AG04450 (cell line): ENCODE measurements around the gene SELL. TPM values are rescaled to one million over a fixed set of nuclear protein-coding genes. Genes with fewer than 3 reads are reported as not detected.

Experiments
- CTCF ChIA-PET: fragments of 300-600, 350-600 bp; formaldehyde crosslinking; extraction: SDS; loops from one replicate; lab custom pipeline; 2022; ENCODE audit warnings: antibody characterized with exemption, inconsistent platforms; lab: Charles Lee
- POLR2A ChIA-PET: fragments of 350-600 bp; formaldehyde crosslinking; extraction: SDS; loops from one replicate; lab custom pipeline; 2021; ENCODE audit warnings: antibody characterized with exemption, inconsistent platforms; lab: Yijun Ruan, JAX
- DNase-seq: peaks from one replicate; pipeline ENCODE4 v3.0.0-alpha.2; 2011; ENCODE audit warnings: low read depth, low spot score
- H3K27ac ChIP-seq: one replicate; pipeline ENCODE4 v1.5.1; 2012; ENCODE audit warnings: low read depth, low read length, control low read depth
- H3K27me3 ChIP-seq: one replicate; pipeline ENCODE4 v1.6.0; 2012; ENCODE audit warnings: low read length; ENCODE audit not compliant: control insufficient read depth, insufficient read depth
- H3K4me3 ChIP-seq: 2 replicates; pipeline ENCODE4 v1.5.1; 2011; ENCODE audit warnings: mild to moderate bottlenecking, low read depth, low read length, control low read depth
- H3K9me3 ChIP-seq: 2 replicates; pipeline ENCODE4 v1.5.1; 2012; ENCODE audit warnings: low read length; ENCODE audit not compliant: control insufficient read depth, insufficient read depth
- CTCF ChIP-seq: IDR thresholded peaks from 2 replicates; pipeline ENCODE4 v1.5.1; 2011; ENCODE audit warnings: low read depth, low read length, control low read depth, inconsistent platforms
- polyA plus RNA-seq: library from polyadenylated mRNA; depleted of rRNA; stranded (reverse); fragments of >200 nt; gene quantifications from 2 replicates; pipeline ENCODE4 v1.2.3, GENCODE V29; 2011; rRNA removed

The SELL gene
- polyA plus RNA-seq, 1 experiment, result 0.05 TPM

GRCh38 chr1:169648709-169649108 is 62.7 kb downstream of the SELL start:
- no peak for DNase-seq
- Histone ChIP-seq H3K9me3 (no peaks in the 10 kb centered on the region), H3K27ac (no peak overlapping the region), H3K27me3 (no peaks in the 10 kb centered on the region), H3K4me3 (no peak overlapping the region)
- ChIA-PET POLR2A (no interaction called here), CTCF (no interaction called here)
- TF ChIP-seq CTCF, result no peak

GRCh38 chr1:169648187-169648586 is 63.2 kb downstream of the SELL start:
- Histone ChIP-seq H3K9me3 (no peaks in the 10 kb centered on the region), H3K27ac (no peak overlapping the region), H3K4me3 (no peak overlapping the region), H3K27me3 (no peaks in the 10 kb centered on the region)
- no peak for DNase-seq
- ChIA-PET POLR2A (no interaction called here), CTCF (no interaction called here)
- TF ChIP-seq CTCF, result no peak

- ChIA-PET POLR2A (no interaction called here), CTCF (no interaction called here)
- DNase-seq, result no peak
- H3K27me3 ChIP-seq, result no peaks in the 10 kb centered on the region
- H3K4me3 ChIP-seq, result no peak overlapping the region
- no peak for TF ChIP-seq CTCF
- H3K27ac ChIP-seq, result no peak overlapping the region
- no peaks in the 10 kb centered on the region for H3K9me3 ChIP-seq
These were observed 63.9 kb downstream of the SELL start for GRCh38 chr1:169647512-169647911.

- no peak overlapping the region for H3K27ac ChIP-seq
- H3K27me3 ChIP-seq, result no peaks in the 10 kb centered on the region
- no peak for DNase-seq
- no peak for TF ChIP-seq CTCF
- no peak overlapping the region for H3K4me3 ChIP-seq
- H3K9me3 ChIP-seq, result no peaks in the 10 kb centered on the region
- CTCF ChIA-PET, result no interaction called here
- POLR2A ChIA-PET, result no interaction called here
These were observed 67.1 kb downstream of the SELL start for GRCh38 chr1:169644297-169644696.

Other genes starting within 250 kb of the SELL start
- 4.8 and 6.0 TPM in 2 replicates for gene SLC19A2, start 225.7 kb downstream of the SELL start, polyA plus RNA-seq
- not detected in 2 replicates for gene F5, start 125.1 kb downstream of the SELL start, polyA plus RNA-seq
- not detected in 2 replicates for gene SELP, start 81.5 kb downstream of the SELL start, polyA plus RNA-seq
- not detected in 2 replicates for gene SELE, start 22.5 kb upstream of the SELL start, polyA plus RNA-seq
- 4.4 and 7.1 TPM in 2 replicates for gene METTL18, start 83.3 kb upstream of the SELL start, polyA plus RNA-seq
- 8.3 and 9.8 TPM in 2 replicates for gene SCYL3, start 182.3 kb upstream of the SELL start, polyA plus RNA-seq